GM12878 (cell line): ENCODE data around the gene KCNB1.

ENCODE experiments used
- CTCF ChIP-seq, 3 experiments: IDR thresholded peaks in 2 of 3; conservative IDR thresholded peaks in 1 of 3; 2 replicates each; pipeline ENCODE4 v1.5.1; 2011; ENCODE audit warnings: low read depth in 3 of 3, low read length in 3 of 3, mild to moderate bottlenecking in 3 of 3, control low read depth in 2 of 3, moderate library complexity in 2 of 3, inconsistent platforms in 1 of 3, mixed read lengths in 1 of 3; ENCODE audit not compliant: control insufficient read depth in 2 of 3, insufficient read depth in 1 of 3; ENCODE audit errors: extremely low read depth in 1 of 3
- NBN ChIP-seq: fragments of 450-650 bp; IDR thresholded peaks from 2 replicates; pipeline ENCODE4 v1.6.1; 2016
- PBX3 ChIP-seq: IDR thresholded peaks from 2 replicates; pipeline ENCODE4 v1.6.1; 2011; ENCODE audit warnings: mild to moderate bottlenecking, low read depth, low read length, moderate library complexity; ENCODE audit not compliant: insufficient replicate concordance
- POLR2A ChIP-seq: IDR thresholded peaks from 2 replicates; pipeline ENCODE4 v1.6.1; 2011; ENCODE audit warnings: low read depth, mild to moderate bottlenecking, low read length
- REST ChIP-seq: IDR thresholded peaks from 2 replicates; pipeline ENCODE4 v1.6.1; 2012; ENCODE audit warnings: mild to moderate bottlenecking, low read depth, low read length
- TCF3 ChIP-seq: IDR thresholded peaks from 2 replicates; pipeline ENCODE4 v1.6.1; 2012; ENCODE audit warnings: low read depth, mild to moderate bottlenecking, low read length, borderline replicate concordance; ENCODE audit not compliant: insufficient read depth

- no peak for TF ChIP-seq PBX3
- no peak for TF ChIP-seq CTCF (IDR thresholded peaks at IDR 0.05 in 2 of 3, conservative IDR thresholded peaks at IDR 0.05 in 1 of 3; ENCODE audit: control insufficient read depth in 2 of 3, extremely low read depth in 1 of 3, insufficient read depth in 1 of 3, low read depth in 3 of 3, low read length in 3 of 3)
- no peak for TF ChIP-seq NBN
- no peak for TF ChIP-seq TCF3
- no peak for TF ChIP-seq REST
- no peak for TF ChIP-seq POLR2A
Measured at GRCh38 chr20:49388744-49389143, 93.7 kb downstream of the KCNB1 start.
